C4-2B (cell line): ENCODE data around the gene GPR87.

ENCODE experiments used
- CTCF ChIP-seq: fragments of 450-650 bp; conservative IDR thresholded peaks from 2 replicates; pipeline ENCODE4 v1.5.1; 2017; ENCODE audit warnings: mild to moderate bottlenecking
- ZFX ChIP-seq: fragments of 450-650 bp; IDR thresholded peaks from 2 replicates; pipeline ENCODE4 v1.6.1; 2017

- TF ChIP-seq CTCF (no peak), ZFX (no peak)
These were observed 67.8 kb downstream of the GPR87 start for GRCh38 chr3:151248772-151249337.
